HT1080 (cell line): ENCODE results near the gene MAPK6. TPM values are rescaled to one million over a fixed set of nuclear protein-coding genes. Genes with fewer than 3 reads are reported as not detected.

Experiments used
- DNase-seq: peaks from one replicate; pipeline ENCODE4 v3.0.0-alpha.2; 2015; ENCODE audit warnings: low read depth
- total RNA-seq: library from RNA; depleted of rRNA; stranded (reverse); fragments of >200 nt; shearing (Covaris generic); gene quantifications from 2 replicates; pipeline ENCODE4 v1.2.3, GENCODE V29; 2014

Gene MAPK6
- total RNA-seq, 1 experiment from 2014 or later: 48.3 TPM

GRCh38 chr15:52010633-52011595 is 8.1 kb upstream of the MAPK6 start:
- DNase-seq: peak; percentile 80

GRCh38 chr15:52011711-52012144 is 7.3 kb upstream of the MAPK6 start:
- no peak for DNase-seq

GRCh38 chr15:52012210-52012609 is 6.8 kb upstream of the MAPK6 start:
- no peak for DNase-seq

GRCh38 chr15:52013151-52013791 is 5.7 kb upstream of the MAPK6 start:
- peak; percentile 89 for DNase-seq

GRCh38 chr15:52014616-52015015 is 4.4 kb upstream of the MAPK6 start:
- DNase-seq: no peak

- no peak for DNase-seq
These were observed 2.7 kb upstream of the MAPK6 start for GRCh38 chr15:52016316-52016715.

- DNase-seq: no peak
These were observed 775 bp upstream of the MAPK6 start for GRCh38 chr15:52018244-52018643.

GRCh38 chr15:52019394-52020220 is 588 bp downstream of the MAPK6 start:
- DNase-seq: peak; percentile 86

- DNase-seq: peak; percentile 19
These were observed 1.4 kb downstream of the MAPK6 start for GRCh38 chr15:52020221-52021085.

GRCh38 chr15:52021128-52021671 is 2.2 kb downstream of the MAPK6 start:
- DNase-seq: peak; percentile 84

GRCh38 chr15:52021892-52022540 is 3.0 kb downstream of the MAPK6 start:
- DNase-seq: no peak

GRCh38 chr15:52023169-52023922 is 4.3 kb downstream of the MAPK6 start:
- DNase-seq: no peak

GRCh38 chr15:52028431-52029093 is 9.5 kb downstream of the MAPK6 start:
- no peak for DNase-seq

GRCh38 chr15:52030010-52030409 is 11.0 kb downstream of the MAPK6 start:
- no peak for DNase-seq

- DNase-seq: peak; percentile 22
These were observed 12.5 kb downstream of the MAPK6 start for GRCh38 chr15:52031556-52031955.

GRCh38 chr15:52037889-52038505 is 19.0 kb downstream of the MAPK6 start:
- no peak for DNase-seq

GRCh38 chr15:52039925-52040781 is 21.1 kb downstream of the MAPK6 start:
- peak; percentile 30 for DNase-seq
